Endodermal cell (in vitro differentiated cells): Measurements from ENCODE around the gene NOTCH2. TPM values are rescaled to one million over a fixed set of nuclear protein-coding genes. Genes with fewer than 3 reads are reported as not detected.

Experiments used
- DNase-seq: peaks from one replicate; pipeline ENCODE4 v3.0.0-alpha.2; 2017
- H3K27ac ChIP-seq: 2 replicates; pipeline ENCODE4 v1.5.1; 2013; ENCODE audit warnings: mild to moderate bottlenecking, low read depth, low read length, moderate library complexity
- H3K27me3 ChIP-seq: 2 replicates; pipeline ENCODE4 v1.6.1; 2013; ENCODE audit warnings: mild to moderate bottlenecking, low read length, moderate library complexity; ENCODE audit not compliant: insufficient read depth, control insufficient read depth, poor library complexity, severe bottlenecking
- H3K36me3 ChIP-seq: 2 replicates; pipeline ENCODE4 v1.7.0; 2013; ENCODE audit warnings: mild to moderate bottlenecking, low read length, moderate library complexity; ENCODE audit not compliant: control insufficient read depth, insufficient read depth
- H3K4me1 ChIP-seq: one replicate; pipeline ENCODE4 v1.7.0; 2013; ENCODE audit warnings: low read length; ENCODE audit not compliant: control insufficient read depth, insufficient read depth
- H3K4me3 ChIP-seq: 2 replicates; pipeline ENCODE4 v1.5.1; 2013; ENCODE audit warnings: mild to moderate bottlenecking, low read length, moderate library complexity
- H3K9ac ChIP-seq: 2 replicates; pipeline ENCODE4 v1.6.1; 2013; ENCODE audit warnings: mild to moderate bottlenecking, low read length, moderate library complexity; ENCODE audit not compliant: poor library complexity, severe bottlenecking; ENCODE audit errors: extremely low read depth
- H3K9me3 ChIP-seq: 2 replicates; pipeline ENCODE4 v1.6.1; 2013; ENCODE audit warnings: mild to moderate bottlenecking, low read length, moderate library complexity; ENCODE audit not compliant: control insufficient read depth
- H3K27ac Mint-ChIP-seq: 2 replicates; pipeline ENCODE4 v1.8.0; 2020; ENCODE audit warnings: mixed read lengths
- H3K27me3 Mint-ChIP-seq: 2 replicates; pipeline ENCODE4 v1.8.0; 2021; ENCODE audit warnings: mild to moderate bottlenecking, mixed read lengths; ENCODE audit not compliant: insufficient read depth
- H3K36me3 Mint-ChIP-seq: 2 replicates; pipeline ENCODE4 v1.8.0; 2020; ENCODE audit warnings: low read depth, mixed read lengths
- H3K4me1 Mint-ChIP-seq: 2 replicates; pipeline ENCODE4 v1.8.0; 2020; ENCODE audit warnings: mixed read lengths
- H3K4me3 Mint-ChIP-seq: 2 replicates; pipeline ENCODE4 v1.8.0; 2020; ENCODE audit warnings: mild to moderate bottlenecking, moderate library complexity, mixed read lengths
- H3K9me3 Mint-ChIP-seq: 2 replicates; pipeline ENCODE4 v1.8.0; 2020; ENCODE audit warnings: mild to moderate bottlenecking, mixed read lengths
- WGBS, 2 experiments: methylation state at CpG; one replicate each; pipeline versions ENCODE4 v1.1.5 to v1.1.7; 2013; ENCODE audit warnings: missing lambda C conversion rate in 2 of 2, mixed read lengths in 1 of 2; ENCODE audit not compliant: insufficient coverage in 1 of 2, insufficient read length in 1 of 2; 5-methylcytosine and 5-hydroxymethylcytosine counted together
- total RNA-seq, 2 donors: library from RNA; stranded (reverse); fragmentation: NEBNext Ultra II Directional in 1 of 2; extraction: Animal tissue kit (Norgen Biotek cat#: 25700) in 1 of 2; gene quantifications; 2 replicates in 1 of 2; 3 replicates in 1 of 2; pipeline ENCODE4 v1.2.1, GENCODE V29; 2021
- TF ChIP-seq, protein P1 (sequence below): fragments of 200-600 bp; sonication (generic); conservative IDR thresholded peaks from 2 replicates; pipeline ENCODE4 v1.5.0; 2021; ENCODE audit warnings: antibody characterized with exemption, mild to moderate bottlenecking

NOTCH2 gene
- total RNA-seq, 2 donors from 2014 or later = 79.0 to 88.3 TPM

DNA sequence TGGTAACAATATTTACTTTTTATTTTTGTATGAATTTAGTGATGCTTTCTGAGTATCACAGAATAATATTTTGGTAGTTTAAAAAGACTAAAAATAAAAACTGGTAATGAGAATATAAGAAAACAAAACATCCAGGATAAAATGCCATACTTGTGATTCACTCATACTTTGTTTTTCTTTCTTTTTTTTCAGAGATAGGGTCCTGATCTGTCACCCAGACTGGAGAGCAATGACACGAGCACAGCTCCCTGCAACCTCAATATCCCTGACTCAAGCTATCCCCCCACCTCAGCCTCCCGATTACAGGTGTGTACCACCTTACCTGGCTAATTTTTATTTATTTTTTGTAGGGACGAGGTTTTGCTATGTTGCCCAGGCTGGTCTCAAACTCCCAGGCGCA lies 109.0 kb downstream of the NOTCH2 start:
- H3K27me3 Mint-ChIP-seq = no peaks in the 10 kb centered on the region
- WGBS, 2 experiments = 90 to 100% methylated on average over 1 to 4 of the region's 4 CpGs
- Histone ChIP-seq H3K27me3 (no peaks in the 10 kb centered on the region), H3K4me3 (no peak overlapping the region), H3K27ac (no peak overlapping the region), H3K4me1 (no peaks in the 10 kb centered on the region), H3K36me3 (peaks cover 31% of the 10 kb centered on the region), H3K9ac (no peak overlapping the region), H3K9me3 (no peaks in the 10 kb centered on the region)
- TF ChIP-seq, protein P1, sequence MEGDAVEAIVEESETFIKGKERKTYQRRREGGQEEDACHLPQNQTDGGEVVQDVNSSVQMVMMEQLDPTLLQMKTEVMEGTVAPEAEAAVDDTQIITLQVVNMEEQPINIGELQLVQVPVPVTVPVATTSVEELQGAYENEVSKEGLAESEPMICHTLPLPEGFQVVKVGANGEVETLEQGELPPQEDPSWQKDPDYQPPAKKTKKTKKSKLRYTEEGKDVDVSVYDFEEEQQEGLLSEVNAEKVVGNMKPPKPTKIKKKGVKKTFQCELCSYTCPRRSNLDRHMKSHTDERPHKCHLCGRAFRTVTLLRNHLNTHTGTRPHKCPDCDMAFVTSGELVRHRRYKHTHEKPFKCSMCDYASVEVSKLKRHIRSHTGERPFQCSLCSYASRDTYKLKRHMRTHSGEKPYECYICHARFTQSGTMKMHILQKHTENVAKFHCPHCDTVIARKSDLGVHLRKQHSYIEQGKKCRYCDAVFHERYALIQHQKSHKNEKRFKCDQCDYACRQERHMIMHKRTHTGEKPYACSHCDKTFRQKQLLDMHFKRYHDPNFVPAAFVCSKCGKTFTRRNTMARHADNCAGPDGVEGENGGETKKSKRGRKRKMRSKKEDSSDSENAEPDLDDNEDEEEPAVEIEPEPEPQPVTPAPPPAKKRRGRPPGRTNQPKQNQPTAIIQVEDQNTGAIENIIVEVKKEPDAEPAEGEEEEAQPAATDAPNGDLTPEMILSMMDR = no peak
- DNase-seq = no peak
- H3K36me3 Mint-ChIP-seq = peaks cover 22% of the 10 kb centered on the region
- no peaks in the 10 kb centered on the region for H3K9me3 Mint-ChIP-seq
- no peaks in the 10 kb centered on the region for H3K4me1 Mint-ChIP-seq
- no peak overlapping the region for H3K4me3 Mint-ChIP-seq
- no peak overlapping the region for H3K27ac Mint-ChIP-seq

DNA sequence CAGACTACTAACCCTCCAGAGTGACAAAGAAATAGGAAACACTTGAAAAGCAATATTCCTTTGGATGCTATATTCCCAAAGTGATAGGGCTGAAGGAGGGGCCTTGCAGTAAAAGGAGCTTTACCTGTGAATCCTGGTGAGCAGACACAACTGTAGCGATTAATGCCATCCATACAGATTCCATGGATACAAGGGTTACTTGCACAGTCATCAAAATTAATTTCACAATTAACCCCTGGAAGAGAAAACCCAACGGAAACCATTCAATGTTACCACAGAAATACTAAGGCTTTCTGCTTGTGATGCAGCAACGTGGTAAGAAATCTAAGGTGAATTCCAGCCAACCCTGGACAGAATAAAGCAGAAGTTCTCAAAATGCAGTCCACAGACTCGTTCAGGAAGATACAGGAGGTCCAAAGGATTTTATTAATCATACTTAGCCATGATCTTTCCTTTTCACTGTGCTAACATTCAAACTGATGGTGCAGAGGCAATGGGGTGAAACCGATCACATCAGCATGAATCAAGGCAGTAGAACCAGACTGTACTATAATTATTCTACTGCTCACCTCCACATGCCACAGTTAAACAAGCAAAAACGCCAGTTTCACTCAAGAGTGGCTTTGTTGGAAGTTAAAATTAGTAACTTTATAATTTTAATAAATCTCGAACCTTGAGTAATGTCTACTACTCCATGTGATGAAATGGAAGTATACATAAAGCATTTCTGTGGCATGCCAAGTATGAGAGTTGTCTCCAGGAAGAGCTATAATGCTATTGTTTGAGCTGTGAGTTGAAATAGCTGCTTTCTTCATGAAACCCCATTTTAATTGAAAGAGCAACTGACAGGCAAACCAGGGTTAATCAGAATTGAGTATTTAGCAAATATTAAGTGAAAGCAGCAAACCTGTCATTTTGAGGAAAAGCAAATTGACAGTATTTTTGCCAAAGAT lies 109.9 kb downstream of the NOTCH2 start:
- Mint-ChIP-seq H3K36me3 (peaks cover 20% of the 10 kb centered on the region), H3K27ac (no peak overlapping the region), H3K4me3 (no peak overlapping the region), H3K4me1 (no peaks in the 10 kb centered on the region), H3K27me3 (no peaks in the 10 kb centered on the region), H3K9me3 (no peaks in the 10 kb centered on the region)
- DNase-seq = no peak
- Histone ChIP-seq H3K36me3 (peaks cover 31% of the 10 kb centered on the region), H3K9me3 (no peaks in the 10 kb centered on the region), H3K27ac (no peak overlapping the region), H3K4me3 (no peak overlapping the region), H3K27me3 (no peaks in the 10 kb centered on the region), H3K4me1 (no peaks in the 10 kb centered on the region), H3K9ac (no peak overlapping the region)
- TF ChIP-seq, protein P1 = no peak
- WGBS, 2 experiments = 91 to 92% methylated on average over 3 to 7 of the region's 7 CpGs

DNA sequence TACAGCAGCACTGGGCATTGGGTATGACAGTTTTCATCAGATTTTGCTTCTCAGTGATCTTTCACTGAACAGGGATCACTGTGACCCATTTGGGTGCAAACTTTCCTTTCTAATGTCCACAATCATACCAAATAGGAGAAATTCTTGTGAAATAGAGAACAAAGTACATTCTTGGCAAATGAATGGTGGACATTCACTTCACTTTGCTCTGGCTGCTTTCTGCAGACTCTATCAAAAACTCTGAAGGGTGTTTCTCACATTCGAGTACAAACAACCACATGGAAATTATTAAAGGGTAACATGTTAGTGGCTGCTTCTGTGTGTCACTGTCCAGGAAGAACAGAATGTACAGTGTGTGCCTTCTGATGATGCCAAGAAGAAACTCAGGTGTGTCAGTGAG lies 111.2 kb downstream of the NOTCH2 start:
- Mint-ChIP-seq H3K27me3 (no peaks in the 10 kb centered on the region), H3K4me1 (no peaks in the 10 kb centered on the region), H3K36me3 (peaks cover 18% of the 10 kb centered on the region), H3K9me3 (no peaks in the 10 kb centered on the region), H3K4me3 (no peak overlapping the region), H3K27ac (no peak overlapping the region)
- TF ChIP-seq, protein P1 = no peak
- no peaks in the 10 kb centered on the region for H3K9me3 ChIP-seq
- WGBS, 2 experiments = 96% methylated on average over 1 of the region's 1 CpG; no CpG with 5 or more reads in 1 of the 2 experiments
- DNase-seq = no peak
- no peaks in the 10 kb centered on the region for H3K4me1 ChIP-seq
- peaks cover 40% of the 10 kb centered on the region for H3K36me3 ChIP-seq
- no peak overlapping the region for H3K27ac ChIP-seq
- no peak overlapping the region for H3K9ac ChIP-seq
- no peaks in the 10 kb centered on the region for H3K27me3 ChIP-seq
- no peak overlapping the region for H3K4me3 ChIP-seq
